LoVo (cell line): ENCODE results near the gene GRM4.
A peak's percentile ranks its signal among the peaks of the same experiment; 100 is the strongest.

Experiments
- DNase-seq: peaks from one replicate; pipeline ENCODE4 v3.0.0-alpha.2; 2016; ENCODE audit warnings: low spot score

The GRM4 gene

DNA sequence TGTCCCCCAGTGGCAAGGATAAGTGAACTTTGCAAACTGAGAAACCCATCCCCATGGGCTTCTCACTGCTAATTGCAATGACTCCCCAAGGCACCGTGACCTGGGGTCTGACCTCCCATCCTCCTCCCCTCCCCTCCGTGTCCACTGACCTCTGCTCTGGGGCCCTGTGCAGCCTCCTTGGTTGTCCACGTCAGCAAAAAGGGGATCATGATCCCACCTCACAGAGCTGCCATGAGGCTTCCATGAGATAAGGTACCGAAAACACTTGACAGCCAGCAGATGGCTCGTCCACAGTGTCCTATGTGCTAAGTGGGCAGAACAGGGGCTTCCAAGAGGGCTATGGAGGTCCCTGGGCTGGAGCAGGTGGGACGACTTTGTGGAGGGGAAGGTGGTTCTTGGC is 104.5 kb downstream of the GRM4 start:
- DNase-seq = no peak

DNA sequence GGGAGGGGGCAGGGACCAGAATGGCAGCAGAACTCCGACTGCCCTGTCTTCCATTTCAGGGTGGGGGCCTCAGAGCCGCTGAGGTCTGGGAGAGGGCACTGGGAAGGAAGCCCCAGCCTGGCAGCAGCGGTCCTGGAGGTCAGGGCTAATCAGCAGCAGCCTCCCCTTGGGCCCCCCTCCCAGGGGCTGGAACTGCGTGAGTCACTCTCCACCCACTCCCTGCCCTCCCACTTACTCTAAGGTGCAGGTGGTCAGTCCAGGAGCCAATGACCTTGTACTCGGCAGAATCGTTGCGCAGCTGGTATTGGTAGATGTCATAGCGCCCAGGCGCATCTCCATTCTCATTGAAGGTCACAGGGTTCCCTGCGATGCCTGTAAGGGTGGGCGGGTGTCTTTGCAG is 105.9 kb downstream of the GRM4 start:
- DNase-seq = no peak

DNA sequence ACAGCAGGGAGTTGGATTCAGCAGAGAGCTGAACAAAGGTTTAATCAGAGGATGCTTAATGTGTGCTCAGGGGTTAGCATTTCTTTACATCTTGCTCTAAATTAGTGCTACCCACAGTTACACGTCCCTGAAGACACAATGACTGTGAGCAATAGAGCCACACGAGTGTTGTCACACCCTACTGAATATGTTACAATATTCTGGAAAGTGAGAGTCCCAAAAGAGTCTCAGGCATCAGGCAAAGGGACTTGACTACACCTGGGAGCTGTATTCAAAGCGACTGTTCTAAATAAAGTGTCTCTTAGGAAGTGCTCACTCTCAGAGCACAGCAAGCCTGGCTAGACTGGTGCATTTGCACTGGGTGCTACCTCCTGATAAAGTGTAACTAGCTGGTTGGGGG is 108.7 kb downstream of the GRM4 start:
- no peak for DNase-seq

DNA sequence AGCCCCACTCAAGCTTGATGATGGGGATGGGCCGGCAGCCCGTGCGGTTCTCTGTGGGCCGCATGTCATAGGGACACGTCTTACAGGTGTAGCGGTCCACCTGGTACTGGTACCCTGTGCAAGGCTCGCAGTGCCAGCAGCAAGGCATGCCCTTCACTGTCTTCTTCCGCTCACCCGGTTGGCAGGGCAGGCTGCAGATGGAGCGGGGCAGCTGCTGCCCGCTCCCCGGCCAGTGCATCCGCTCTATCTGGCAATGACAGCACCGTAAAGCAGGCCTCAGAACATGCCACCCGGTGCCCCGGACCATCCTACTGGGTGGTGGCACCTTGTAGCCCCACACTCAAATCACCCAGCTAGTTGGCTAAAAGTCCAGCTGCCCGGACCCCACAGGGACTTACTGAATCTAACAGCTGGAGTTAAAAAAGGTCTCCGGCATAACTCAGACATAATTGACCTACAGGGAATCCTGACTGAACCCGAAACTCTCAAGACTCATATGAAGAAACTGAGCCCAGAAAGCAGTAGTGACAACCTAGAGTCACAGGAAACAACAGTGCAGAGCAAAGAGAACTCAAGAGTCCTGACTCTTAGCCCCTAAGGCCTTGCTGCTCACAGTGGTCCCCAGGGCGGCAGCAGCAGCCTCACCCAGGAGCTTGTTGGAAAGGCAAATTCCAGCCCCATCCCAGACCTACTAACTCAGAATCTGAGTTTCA is 109.4 kb downstream of the GRM4 start:
- DNase-seq = no peak

DNA sequence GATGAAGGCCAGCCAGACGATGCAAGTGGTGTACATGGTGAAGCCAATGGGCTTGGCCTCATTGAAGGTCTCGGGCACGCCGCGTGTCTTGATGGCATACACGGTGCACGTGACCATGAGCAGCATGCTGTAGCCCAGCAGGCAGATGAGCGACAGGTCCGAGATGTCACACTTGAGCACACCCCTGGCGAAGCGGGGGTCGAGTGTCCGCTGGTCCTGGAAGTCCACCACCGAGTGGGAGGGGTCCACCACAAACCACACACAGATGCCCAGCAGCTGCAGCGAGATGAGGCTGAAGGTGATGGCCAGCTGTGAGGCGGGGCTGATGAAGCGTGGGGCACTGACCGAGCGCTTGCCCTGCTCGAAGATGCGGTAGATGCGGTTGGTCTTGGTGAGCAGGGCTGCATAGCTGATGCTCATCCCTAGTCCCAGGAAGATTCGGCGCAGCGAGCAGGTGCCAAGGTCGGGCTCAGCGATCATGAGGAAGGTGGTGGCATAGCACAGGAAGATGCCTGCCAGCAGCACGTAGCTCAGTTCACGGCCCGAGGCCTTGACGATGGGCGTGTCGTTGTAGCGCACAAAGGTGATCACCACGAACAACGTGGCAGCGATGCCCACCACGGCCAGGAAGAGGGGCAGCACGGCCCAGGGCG is 110.1 kb downstream of the GRM4 start:
- no peak for DNase-seq

DNA sequence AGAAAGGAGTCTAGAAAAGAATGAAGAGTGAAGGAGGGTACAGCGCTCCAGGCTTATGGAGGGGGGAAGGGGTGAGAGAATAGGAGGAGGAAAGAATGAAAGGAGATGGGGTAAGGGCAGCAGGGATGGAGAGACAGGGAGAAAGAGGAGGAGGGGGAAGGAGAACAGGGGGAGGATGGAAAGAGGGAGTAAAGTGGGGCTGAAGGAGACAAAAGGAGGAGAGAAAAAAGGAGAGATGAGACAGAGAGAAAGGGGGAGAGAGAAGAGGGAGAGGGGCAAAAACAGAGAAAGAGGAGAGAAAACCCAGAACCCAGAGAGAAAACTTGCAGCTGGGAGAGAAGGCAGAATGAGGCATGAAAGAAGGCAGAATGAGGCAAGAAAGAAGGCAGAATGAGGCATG is 110.7 kb downstream of the GRM4 start:
- DNase-seq = no peak

DNA sequence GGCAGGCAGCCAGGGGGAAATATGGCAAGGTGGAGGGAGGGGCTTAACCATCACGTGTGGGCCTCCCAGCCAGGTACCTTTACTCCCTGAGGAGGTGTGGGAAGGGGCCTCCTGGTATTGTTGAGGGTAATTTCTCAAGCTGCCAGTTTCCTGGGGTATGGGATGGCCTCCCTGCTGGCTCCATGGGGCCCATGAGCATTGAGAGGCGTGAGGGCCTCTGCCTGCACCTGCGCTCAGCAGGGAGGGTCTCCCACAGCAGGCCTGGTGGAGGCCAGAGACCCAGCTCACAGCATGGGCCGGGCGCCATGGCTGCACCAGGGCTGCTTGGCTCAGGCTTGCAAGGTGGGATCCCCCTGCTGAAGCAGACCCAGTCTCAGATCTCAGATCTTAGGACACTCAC is 113.0 kb downstream of the GRM4 start:
- no peak for DNase-seq

DNA sequence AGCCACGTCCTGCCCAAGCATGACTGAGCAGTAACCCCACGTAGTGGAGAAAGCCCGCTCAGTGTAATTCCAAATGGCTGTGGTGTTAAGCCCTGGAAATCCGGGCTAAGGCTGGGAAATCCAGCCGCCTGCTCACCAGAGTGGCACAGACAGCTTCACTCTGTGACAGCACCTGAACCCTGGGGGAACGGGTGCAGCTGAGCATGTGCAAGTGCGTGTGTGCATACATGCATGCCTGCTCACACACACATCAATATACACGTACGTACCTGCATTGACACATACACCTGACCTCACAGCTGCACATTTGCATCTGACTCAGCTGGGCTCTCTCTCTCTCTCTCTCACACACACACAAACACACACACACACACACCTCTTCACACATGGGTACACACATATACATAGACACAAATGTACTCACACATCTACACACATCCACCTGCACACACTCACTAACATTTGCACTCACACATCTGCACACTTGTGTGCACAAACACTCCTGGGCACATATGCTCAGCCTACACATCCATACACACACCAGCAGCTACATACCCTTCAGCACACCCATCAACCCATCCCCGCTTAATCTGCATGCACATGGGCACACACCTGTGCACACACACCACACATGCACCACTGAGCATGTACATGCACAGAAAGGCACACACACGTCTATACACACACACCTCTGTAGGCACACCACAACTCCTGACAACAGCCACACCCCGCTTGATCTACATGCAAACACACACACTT is 114.1 kb downstream of the GRM4 start:
- no peak for DNase-seq

DNA sequence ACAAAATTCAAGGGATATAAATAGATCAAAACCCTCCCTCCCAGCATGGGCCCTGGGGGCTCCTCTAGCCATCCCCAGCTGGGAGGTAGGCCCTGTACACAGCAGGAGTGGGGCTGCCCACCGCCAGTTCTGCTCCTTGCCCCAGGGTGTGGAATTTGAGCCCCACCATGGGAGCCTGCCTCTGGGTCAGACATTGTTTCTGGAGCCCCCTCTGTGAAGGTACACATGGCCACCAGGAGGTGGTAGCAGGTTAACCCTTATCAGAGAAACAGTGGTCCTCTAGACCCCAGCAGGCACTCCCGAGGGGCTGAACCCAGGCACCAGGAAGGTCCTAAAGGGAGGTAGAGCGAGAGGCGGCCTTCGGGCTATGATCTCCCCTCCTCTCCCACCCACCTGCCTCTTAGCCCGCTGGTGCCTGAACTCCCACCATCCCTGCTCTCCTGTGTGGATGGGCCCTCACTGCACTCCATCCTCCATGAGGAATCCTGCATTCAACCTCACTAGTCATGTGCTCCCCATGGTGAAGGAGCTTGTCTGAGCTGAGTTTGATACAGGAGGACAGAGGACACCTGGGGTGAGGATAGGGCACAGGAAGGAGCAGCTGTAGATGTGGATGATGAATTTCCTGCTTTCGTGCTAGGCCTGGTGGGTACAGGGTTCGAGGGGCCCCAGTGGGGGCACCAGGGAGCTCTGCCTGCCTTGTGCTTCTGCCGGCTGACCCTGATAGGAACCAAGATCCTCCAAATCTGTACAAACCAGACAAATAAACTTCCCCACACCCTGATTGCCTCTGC is 114.9 kb downstream of the GRM4 start:
- DNase-seq = no peak

DNA sequence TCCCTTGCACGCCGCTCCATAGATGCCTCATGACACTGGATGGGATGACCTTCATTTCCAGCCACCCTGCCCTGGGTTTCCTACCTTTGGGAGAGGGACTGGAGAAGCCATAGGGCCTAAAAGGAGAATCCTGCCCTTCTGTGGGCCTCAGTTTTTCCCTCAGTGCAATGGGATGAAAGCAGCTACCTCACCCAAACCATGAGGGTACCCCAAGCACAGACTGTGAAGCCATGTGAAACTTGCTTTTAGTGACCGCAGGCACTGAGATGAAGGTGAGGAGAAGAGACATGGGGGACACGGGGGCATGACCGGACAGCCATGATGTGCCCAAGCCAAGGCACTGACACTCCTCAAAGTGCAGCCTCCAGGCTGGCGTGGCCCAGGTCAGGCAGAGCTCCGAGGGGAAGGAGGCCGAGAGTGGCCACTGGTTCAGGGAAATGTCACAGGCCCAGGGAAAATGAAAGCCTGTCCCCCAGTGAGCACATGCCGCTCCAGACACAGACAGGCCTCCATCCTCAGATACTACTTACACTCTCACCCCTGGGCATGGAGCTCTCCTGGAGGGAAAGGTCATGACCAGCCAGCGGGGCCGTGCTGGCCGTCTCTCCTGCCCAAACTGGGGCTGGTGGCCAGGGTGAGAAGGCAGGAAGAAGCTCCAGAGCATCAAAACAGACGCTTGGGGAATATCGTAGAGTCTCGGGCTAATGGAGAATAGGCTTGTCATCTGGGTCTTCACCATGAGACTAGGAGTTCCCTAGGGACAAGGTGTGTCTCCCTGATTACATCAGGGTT is 116.2 kb downstream of the GRM4 start:
- no peak for DNase-seq

DNA sequence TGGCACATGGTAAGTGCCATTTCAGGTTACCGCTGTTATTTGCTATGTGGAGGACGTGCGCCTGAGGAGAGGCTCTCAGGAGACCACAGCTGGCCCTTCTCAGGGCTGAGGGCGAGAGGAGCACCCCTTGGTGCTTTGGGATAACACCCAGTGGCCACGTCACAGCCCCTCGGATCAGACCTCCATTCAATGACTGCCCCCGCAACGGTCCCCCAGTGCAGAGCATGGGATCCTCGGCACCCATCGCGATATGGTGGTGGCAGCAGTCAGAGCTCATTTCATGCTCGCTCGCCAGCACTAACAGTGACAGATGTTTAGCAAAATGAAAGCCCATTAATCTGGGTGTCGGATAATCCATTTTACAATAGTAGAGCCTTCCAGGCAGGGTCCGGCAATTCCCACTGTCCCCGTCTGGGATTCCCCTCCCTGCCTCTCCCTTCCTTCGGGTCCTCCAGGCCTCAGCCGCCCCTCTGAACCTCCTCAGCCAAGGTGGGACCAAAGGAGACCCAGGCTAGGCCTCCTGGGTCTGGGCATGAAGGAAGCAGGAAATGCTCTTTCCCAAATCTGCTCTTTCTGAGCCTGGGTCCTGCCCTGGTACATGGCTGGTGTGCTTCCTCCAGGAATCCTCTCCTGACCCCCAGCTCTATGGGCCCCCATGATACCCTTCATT is 117.1 kb downstream of the GRM4 start:
- DNase-seq = no peak

DNA sequence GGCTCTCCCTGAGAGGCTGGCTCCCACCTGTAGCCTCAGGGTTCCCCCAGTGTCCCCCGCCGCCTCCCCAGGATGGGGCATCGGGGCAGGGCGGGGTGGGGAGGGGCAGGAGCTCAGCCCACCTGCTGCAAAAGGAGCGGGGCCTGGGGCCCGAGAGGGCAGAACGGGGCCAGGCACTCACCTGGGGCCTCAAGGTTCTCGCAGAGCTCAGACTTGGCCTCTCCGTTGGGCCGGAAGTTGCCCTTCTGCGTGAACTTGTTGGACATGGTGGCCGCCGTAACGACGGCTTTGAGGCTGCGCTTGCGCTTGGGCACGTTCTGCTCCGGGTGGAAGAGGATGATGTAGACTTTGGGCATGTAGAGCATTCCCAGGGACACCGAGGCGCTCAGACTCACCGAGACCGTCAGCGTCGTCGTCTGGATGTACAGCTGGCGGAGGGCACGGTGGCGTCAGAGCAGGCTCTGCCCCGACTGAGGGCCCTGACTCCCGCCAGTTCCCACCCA is 117.9 kb downstream of the GRM4 start:
- no peak for DNase-seq

DNA sequence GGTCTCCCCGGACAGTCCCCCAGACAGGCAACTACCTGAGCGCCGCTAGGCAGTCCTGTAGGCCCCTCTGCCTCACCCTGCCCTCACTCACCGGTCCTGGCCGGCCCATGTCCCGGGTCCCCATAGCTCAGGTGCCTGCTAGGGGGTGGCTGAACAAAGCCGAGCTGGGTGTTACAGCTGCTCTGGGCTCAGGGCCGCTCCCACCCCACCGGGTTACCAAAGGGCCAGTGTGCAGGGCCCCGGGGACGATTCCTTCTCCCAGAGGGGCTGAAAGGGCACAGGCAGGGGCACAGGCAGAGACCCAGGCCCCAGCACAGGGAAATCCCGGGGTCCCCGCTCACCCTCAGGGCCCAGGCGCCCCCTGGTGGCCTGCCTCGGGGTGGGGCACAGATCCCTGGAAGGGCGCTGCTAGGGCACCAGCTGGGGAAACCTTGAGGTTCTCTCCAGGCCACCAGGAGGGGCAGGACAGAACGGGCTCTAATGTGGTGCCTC is 118.4 kb downstream of the GRM4 start:
- peak; percentile 16 for DNase-seq

DNA sequence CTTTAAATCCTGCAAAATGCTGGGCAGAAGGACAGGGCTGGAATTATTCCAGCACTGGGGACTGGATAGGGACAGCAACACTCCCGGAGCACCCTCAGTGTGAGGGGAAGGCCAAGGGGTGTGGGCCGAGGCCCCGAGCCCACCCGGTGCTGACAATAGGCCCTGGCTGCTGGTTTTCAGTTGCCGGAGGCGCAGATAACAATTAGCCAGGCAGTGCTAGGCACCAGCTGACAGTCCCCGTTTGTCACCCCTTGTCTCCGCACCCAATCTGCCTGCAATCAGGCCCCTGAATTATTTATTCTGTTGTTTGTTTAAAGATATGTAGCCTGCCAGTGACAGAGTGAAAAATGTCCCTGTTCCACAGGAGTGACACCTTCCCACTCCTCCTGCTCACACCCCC is 120.0 kb downstream of the GRM4 start:
- no peak for DNase-seq

DNA sequence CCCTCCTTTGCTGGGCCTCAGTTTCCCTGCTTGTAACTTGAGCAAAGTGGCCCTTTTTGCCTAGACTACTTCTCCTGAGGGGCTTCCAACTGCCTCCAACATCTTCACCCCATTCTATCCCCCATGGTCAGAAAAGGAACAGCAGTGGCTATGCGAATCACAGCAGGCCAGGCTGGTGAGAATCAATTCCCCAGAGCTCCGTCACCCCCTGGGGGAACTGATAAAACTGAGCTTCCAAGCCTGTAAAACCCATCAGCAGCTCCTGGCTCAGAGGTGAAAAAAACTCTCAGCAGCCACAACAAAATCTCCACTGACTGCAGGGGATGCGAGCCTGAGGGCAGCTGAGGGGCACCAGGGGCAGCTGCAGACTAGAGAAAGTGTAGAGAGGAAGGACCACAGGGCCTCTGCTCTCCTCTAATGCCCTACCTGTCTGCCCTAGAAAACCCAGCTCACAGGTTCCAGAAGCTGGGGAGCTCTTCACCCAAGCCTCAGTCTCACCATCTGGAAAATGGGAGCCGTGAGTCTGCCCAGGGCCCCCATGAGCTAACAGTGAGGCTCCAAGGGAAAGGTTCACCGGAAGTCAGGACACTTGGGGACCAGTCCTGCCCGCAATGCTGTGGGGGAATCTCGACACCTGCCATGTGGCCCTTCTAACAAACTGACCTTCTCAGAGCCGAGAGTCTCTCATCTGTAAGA is 120.6 kb downstream of the GRM4 start:
- DNase-seq = no peak

DNA sequence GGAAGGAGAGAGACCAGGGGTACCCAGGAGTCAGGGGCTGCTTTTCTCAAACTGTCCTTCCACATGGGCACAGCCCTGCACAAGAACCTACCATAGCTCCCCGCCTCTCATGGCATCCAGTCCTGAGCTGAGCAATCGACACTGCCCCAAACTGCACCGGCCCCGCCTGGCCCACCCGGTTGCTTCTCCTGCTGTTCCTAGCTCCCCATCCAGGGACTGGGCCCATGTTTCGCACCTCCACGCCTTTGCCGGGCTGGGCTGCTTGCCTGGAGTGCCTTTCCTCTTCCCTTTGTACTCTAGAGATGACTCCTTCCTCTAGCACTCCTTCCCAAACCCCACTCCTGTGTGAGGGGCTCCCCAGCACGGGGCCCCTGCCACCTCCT is 123.0 kb downstream of the GRM4 start:
- no peak for DNase-seq

DNA sequence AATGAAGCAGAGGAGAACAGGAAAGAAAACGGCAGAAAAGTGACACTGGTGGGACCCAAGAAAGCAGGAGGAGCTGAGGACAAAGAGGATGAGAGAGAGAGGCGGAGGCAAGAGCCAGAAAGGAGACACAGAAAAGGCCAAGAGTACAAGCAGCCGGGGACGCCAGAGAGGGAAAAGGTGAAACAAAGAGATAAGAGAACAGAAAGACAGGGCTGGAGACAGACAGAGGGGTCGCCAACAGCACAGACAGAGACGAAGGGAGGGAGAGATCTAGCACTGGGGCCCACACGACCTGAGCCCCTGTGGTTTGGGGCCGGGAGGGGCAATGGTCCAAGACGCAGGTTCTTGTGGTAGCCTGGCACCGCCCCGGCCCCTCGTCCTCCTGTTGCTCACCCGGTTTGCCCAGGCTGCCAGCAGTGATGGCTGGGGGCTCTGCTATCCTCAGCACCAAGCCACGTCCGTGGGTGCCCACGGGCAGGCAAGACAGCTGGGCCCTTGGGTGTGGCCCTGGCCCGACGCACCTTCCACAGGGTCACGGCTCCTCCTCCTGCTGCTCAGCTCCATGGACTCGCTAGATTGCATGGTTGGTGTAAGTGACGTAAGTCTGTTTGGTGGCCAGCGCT is 123.5 kb downstream of the GRM4 start:
- no peak for DNase-seq

DNA sequence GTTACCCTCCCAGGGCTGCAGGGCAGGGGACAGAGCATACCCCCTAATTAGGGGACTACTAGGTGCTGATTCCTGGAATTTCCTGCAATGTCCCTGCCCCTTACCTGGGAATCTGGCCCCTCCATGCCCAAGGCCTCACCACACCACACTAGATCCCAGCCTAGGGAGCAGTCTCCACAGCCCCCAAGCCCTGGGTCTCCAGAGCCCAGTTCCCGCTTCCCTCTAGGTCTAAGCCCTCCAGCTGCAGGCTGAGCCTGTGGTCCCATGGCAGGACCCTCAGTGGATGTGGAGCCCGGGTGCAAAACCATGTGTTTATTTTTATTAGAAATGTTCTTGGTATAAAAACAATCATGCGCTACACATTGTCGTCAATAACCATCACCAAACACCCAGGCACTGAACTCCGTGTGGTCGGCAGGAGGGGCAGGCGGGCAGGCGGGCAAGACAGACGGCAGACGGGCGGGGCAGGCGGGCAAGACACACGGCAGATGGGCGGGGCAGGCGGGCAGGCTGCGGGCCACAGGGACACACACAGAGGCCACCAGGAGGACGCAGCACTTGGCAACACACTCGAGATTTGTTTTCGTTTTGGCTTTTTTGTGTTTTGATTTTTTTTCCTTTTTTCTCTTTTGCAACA is 124.2 kb downstream of the GRM4 start:
- DNase-seq = peak; percentile 29
